Measurements from ENCODE around the gene TTC39B.

DNA sequence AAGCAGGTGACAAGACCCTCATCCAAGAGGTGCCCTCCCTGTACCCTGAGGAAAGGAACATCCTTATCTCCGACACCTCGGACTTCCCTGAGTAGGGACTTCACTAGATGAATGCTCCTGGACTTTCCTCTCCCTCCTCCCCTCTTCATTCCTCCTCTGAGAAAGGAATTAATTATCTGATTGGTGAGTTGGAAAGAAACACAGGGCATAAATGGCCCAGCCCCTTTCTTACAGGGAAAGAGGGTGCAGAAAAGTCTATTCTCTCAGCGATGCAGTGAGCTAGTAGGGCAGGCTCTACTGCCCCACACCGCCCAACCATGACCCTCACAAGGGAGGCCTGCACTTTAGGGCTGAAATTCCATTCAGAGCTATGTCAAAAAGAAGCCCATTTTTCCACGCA, 87.5 kb downstream of the TTC39B start:
- TF ChIP-seq, protein P1, sequence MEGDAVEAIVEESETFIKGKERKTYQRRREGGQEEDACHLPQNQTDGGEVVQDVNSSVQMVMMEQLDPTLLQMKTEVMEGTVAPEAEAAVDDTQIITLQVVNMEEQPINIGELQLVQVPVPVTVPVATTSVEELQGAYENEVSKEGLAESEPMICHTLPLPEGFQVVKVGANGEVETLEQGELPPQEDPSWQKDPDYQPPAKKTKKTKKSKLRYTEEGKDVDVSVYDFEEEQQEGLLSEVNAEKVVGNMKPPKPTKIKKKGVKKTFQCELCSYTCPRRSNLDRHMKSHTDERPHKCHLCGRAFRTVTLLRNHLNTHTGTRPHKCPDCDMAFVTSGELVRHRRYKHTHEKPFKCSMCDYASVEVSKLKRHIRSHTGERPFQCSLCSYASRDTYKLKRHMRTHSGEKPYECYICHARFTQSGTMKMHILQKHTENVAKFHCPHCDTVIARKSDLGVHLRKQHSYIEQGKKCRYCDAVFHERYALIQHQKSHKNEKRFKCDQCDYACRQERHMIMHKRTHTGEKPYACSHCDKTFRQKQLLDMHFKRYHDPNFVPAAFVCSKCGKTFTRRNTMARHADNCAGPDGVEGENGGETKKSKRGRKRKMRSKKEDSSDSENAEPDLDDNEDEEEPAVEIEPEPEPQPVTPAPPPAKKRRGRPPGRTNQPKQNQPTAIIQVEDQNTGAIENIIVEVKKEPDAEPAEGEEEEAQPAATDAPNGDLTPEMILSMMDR (IDR thresholded peaks at IDR 0.05; ENCODE audit: low read length) = no peak
- TF ChIP-seq EZH2 (optimal IDR thresholded peaks at IDR 0.05; ENCODE audit: low read depth, low read length) (no peak), EZH2phosphoT487 (IDR thresholded peaks at IDR 0.05; ENCODE audit: low read length) (no peak)

Measured in MM.1S (cell line).